IMR-90 (cell line): ENCODE data around the gene ASRGL1. TPM values are rescaled to one million over a fixed set of nuclear protein-coding genes. Genes with fewer than 3 reads are reported as not detected.

Experiments used
- ATAC-seq: fragments of 200-7000 bp; cut with Tn5 transposase; 2 replicates; pipeline ENCODE4 v1.9.1; 2020; ENCODE audit warnings: low read depth, mild to moderate bottlenecking, moderate library complexity
- BruUV-seq: library from RNA; stranded (reverse); fragments of 400-500 nt; replicated peaks from 2 replicates; lab custom pipeline; 2021; lab: Mats Ljungman, UMichigan
- CTCF ChIA-PET: fragments of 300-600 bp; formaldehyde crosslinking; extraction: SDS; loops from one replicate; lab custom pipeline; 2021; ENCODE audit warnings: antibody characterized with exemption; lab: Yijun Ruan, JAX
- POLR2A ChIA-PET: fragments of 300-600 bp; sonication (Branson Sonifier 250); formaldehyde crosslinking; loops from one replicate; lab custom pipeline; 2022; ENCODE audit warnings: antibody characterized with exemption; ENCODE audit not compliant: unreplicated experiment; lab: Charles Lee
- DNase-seq: peaks from one replicate; pipeline ENCODE4 v3.0.0; 2013
- H2AFZ ChIP-seq: replicated peaks from 2 replicates; pipeline ENCODE3; 2013; ENCODE audit warnings: low read length, mild to moderate bottlenecking; ENCODE audit not compliant: poor library complexity
- H2AK5ac ChIP-seq: 2 replicates; pipeline ENCODE4 v1.6.1; 2013; ENCODE audit warnings: low read depth, low read length, inconsistent platforms
- H2AK9ac ChIP-seq: replicated peaks from 2 replicates; pipeline ENCODE3; 2013; ENCODE audit warnings: mild to moderate bottlenecking, low read depth, low read length, moderate library complexity; ENCODE audit not compliant: poor library complexity
- H2BK120ac ChIP-seq: 2 replicates; pipeline ENCODE4 v1.6.1; 2013; ENCODE audit warnings: low read depth, low read length, inconsistent platforms
- H2BK15ac ChIP-seq: 3 replicates; pipeline ENCODE4 v1.6.1; 2013; ENCODE audit warnings: low read depth, low read length, inconsistent platforms
- H2BK20ac ChIP-seq: 2 replicates; pipeline ENCODE4 v1.6.1; 2013; ENCODE audit warnings: low read depth, mild to moderate bottlenecking, inconsistent platforms, low read length, moderate library complexity
- H2BK5ac ChIP-seq: 2 replicates; pipeline ENCODE4 v1.6.1; 2013; ENCODE audit warnings: mild to moderate bottlenecking, low read depth, low read length, inconsistent platforms; ENCODE audit not compliant: poor library complexity, severe bottlenecking
- H3K14ac ChIP-seq: replicated peaks from 2 replicates; pipeline ENCODE4 v1.6.1; 2013; ENCODE audit warnings: low read depth, low read length, inconsistent platforms
- H3K18ac ChIP-seq: 2 replicates; pipeline ENCODE4 v1.6.1; 2013; ENCODE audit warnings: low read depth, low read length, control low read depth
- H3K23ac ChIP-seq: 2 replicates; pipeline ENCODE4 v1.6.1; 2013; ENCODE audit warnings: low read depth, low read length, inconsistent platforms
- H3K27ac ChIP-seq: 2 replicates; pipeline ENCODE4 v1.5.1; 2013; ENCODE audit warnings: mild to moderate bottlenecking, control low read depth, low read length; ENCODE audit not compliant: insufficient read depth
- H3K27me3 ChIP-seq: 2 replicates; pipeline ENCODE4 v1.6.1; 2013; ENCODE audit warnings: low read length; ENCODE audit not compliant: control insufficient read depth, insufficient read depth
- H3K36me3 ChIP-seq: 2 replicates; pipeline ENCODE4 v1.6.1; 2013; ENCODE audit warnings: low read length, mixed read lengths; ENCODE audit not compliant: control insufficient read depth, insufficient read depth
- H3K4ac ChIP-seq: 2 replicates; pipeline ENCODE4 v1.6.1; 2013; ENCODE audit warnings: low read depth, low read length, inconsistent platforms
- H3K4me1 ChIP-seq: 2 replicates; pipeline ENCODE4 v1.6.1; 2013; ENCODE audit warnings: low read length, mixed read lengths; ENCODE audit not compliant: control insufficient read depth, insufficient read depth
- H3K4me2 ChIP-seq: 2 replicates; pipeline ENCODE4 v1.6.1; 2013; ENCODE audit warnings: low read depth, mild to moderate bottlenecking, control low read depth, low read length, moderate library complexity
- H3K4me3 ChIP-seq: 2 replicates; pipeline ENCODE4 v1.5.1; 2013; ENCODE audit warnings: low read depth, mild to moderate bottlenecking, control low read depth, low read length, moderate library complexity; ENCODE audit not compliant: insufficient read depth
- H3K56ac ChIP-seq: 2 replicates; pipeline ENCODE4 v1.6.1; 2013; ENCODE audit warnings: low read length, inconsistent platforms; ENCODE audit not compliant: insufficient read depth; ENCODE audit errors: extremely low read depth
- H3K79me1 ChIP-seq, 2 experiments: 2 replicates each; pipeline ENCODE4 v1.6.1; 2013; ENCODE audit warnings: low read length in 2 of 2, inconsistent platforms in 1 of 2, low read depth in 1 of 2
- H3K9ac ChIP-seq: 2 replicates; pipeline ENCODE4 v1.6.1; 2013; ENCODE audit warnings: low read depth, low read length, control low read depth
- H3K9me1 ChIP-seq: 2 replicates; pipeline ENCODE4 v1.6.1; 2013; ENCODE audit warnings: low read length, inconsistent platforms; ENCODE audit not compliant: insufficient read depth
- H3K9me3 ChIP-seq: 2 replicates; pipeline ENCODE4 v1.6.1; 2013; ENCODE audit warnings: low read length; ENCODE audit not compliant: control insufficient read depth, insufficient read depth
- H4K20me1 ChIP-seq: 2 replicates; pipeline ENCODE4 v1.6.1; 2013; ENCODE audit warnings: low read length, inconsistent platforms; ENCODE audit not compliant: insufficient read depth
- H4K5ac ChIP-seq: 2 replicates; pipeline ENCODE4 v1.6.1; 2013; ENCODE audit warnings: mild to moderate bottlenecking, low read depth, low read length, control low read depth
- H4K8ac ChIP-seq, 2 experiments: 2 replicates each; pipeline ENCODE4 v1.6.1; 2013; ENCODE audit warnings: low read depth in 2 of 2, low read length in 2 of 2, control low read depth in 1 of 2, inconsistent platforms in 1 of 2
- H4K91ac ChIP-seq: 2 replicates; pipeline ENCODE4 v1.6.1; 2013; ENCODE audit warnings: low read depth, low read length, inconsistent platforms; ENCODE audit not compliant: insufficient read depth
- FOS ChIP-seq: fragments of 150-350 bp; IDR thresholded peaks from 2 replicates; pipeline ENCODE4 v1.6.1; 2016; ENCODE audit warnings: low read depth, low read length
- MAZ ChIP-seq: IDR thresholded peaks from 2 replicates; pipeline ENCODE4 v1.6.1; 2012; ENCODE audit warnings: low read depth, mild to moderate bottlenecking, low read length, improper control_type of control experiment, moderate library complexity, borderline replicate concordance
- NFE2L2 ChIP-seq: fragments of 150-350 bp; IDR thresholded peaks from 2 replicates; pipeline ENCODE4 v1.6.1; 2016; ENCODE audit warnings: low read depth, mild to moderate bottlenecking, low read length
- POLR2A ChIP-seq: IDR thresholded peaks from 2 replicates; pipeline ENCODE4 v1.6.1; 2012; ENCODE audit warnings: mild to moderate bottlenecking, low read depth, low read length
- RFX5 ChIP-seq: IDR thresholded peaks from 2 replicates; pipeline ENCODE4 v1.8.0; 2012; ENCODE audit warnings: low read depth, mild to moderate bottlenecking, low read length, moderate library complexity
- WGBS, 2 experiments: methylation state at CpG; one replicate each; pipeline versions ENCODE4 v1.1.5 to v1.1.7; 2013; ENCODE audit warnings: missing lambda C conversion rate in 2 of 2; ENCODE audit not compliant: insufficient read length in 1 of 2; ENCODE audit errors: extremely low coverage in 2 of 2; 5-methylcytosine and 5-hydroxymethylcytosine counted together
- dilution Hi-C: fragments of 300-500 bp; cut with HindIII; formaldehyde crosslinking; loops from one replicate; pipeline ENCODE4 v1.14.3; 2018; ENCODE audit warnings: low sequenced_read_pairs; ENCODE audit not compliant: unreplicated experiment
- in situ Hi-C: fragments of 300-500 bp; cut with MboI; formaldehyde crosslinking; loops from 3 replicates; pipeline ENCODE4 v1.14.3; 2019; ENCODE audit warnings: low sequenced_read_pairs, inconsistent platforms, mixed read lengths
- intact Hi-C: fragments of 100-400 bp; cut with micrococcal nuclease; formaldehyde crosslinking; loops from 2 replicates; pipeline ENCODE4 v1.10.0; 2022
- polyA plus RNA-seq, 3 experiments: library from polyadenylated mRNA; depleted of rRNA; stranded (reverse); fragments of >200 nt; gene quantifications; 2 replicates each; pipeline ENCODE4 v1.2.3, GENCODE V29; 2012; ENCODE audit warnings: low replicate concordance in 1 of 3
- total RNA-seq: library from RNA; depleted of rRNA; stranded (reverse); fragments of >200 nt; gene quantifications from 2 replicates; pipeline ENCODE4 v1.2.3, GENCODE V29; 2012

Gene ASRGL1
- total and polyA plus RNA-seq, 2 of the 4 experiments (the other 2 are of a cell fraction) = 0.72 TPM; not detected in 1

- Histone ChIP-seq H2BK15ac (peak overlapping the region; percentile 65; the same call in 2 of the 3 replicates), H4K5ac (peak overlapping the region; percentile 72), H3K9me1 (no peaks in the 10 kb centered on the region), H3K27me3 (no peaks in the 10 kb centered on the region), H2AK9ac (peak overlapping the region; percentile 90), H3K14ac (peak overlapping the region; percentile 61; the same call in 1 of the 2 replicates), H2AK5ac (peak overlapping the region; percentile 49), H4K91ac (0 out of 2 replicates have a peak overlapping the region, but pooled peaks have one; percentile 27), H3K56ac (0 out of 2 replicates have a peak overlapping the region, but pooled peaks have one; percentile 3), H3K27ac (peak overlapping the region; percentile 28; the same call in 1 of the 2 replicates), H3K4me2 (no peak overlapping the region; the same call in 1 of the 2 replicates), H4K8ac (peak overlapping the region; percentile 6 to 78; a peak in 2 of 4 replicates), H3K79me1 (no peaks in the 10 kb centered on the region), H3K9ac (peak overlapping the region; percentile 11; the same call in 1 of the 2 replicates), H3K4ac (peak overlapping the region; percentile 69), H3K9me3 (no peaks in the 10 kb centered on the region), H3K18ac (peak overlapping the region; percentile 72; the same call in 1 of the 2 replicates), H3K36me3 (no peaks in the 10 kb centered on the region), H3K4me3 (no peak overlapping the region), H3K23ac (peak overlapping the region; percentile 58; the same call in 1 of the 2 replicates), H4K20me1 (no peaks in the 10 kb centered on the region), H3K4me1 (peaks cover 17% of the 10 kb centered on the region), H2BK20ac (no peak overlapping the region), H2AFZ (peak overlapping the region; percentile 86), H2BK5ac (no peak overlapping the region), H2BK120ac (peak overlapping the region; percentile 83)
- TF ChIP-seq MAZ (peak; percentile 51; the same call in 1 of the 2 replicates), RFX5 (no peak), POLR2A (no peak), NFE2L2 (no peak), FOS (no peak)
- ATAC-seq (peak; percentile 95), DNase-seq (peak; percentile 74)
- no TSS peak for BruUV-seq
- ChIA-PET CTCF (interaction anchor here (1.0 to 2.2 kb wide), 4 partner anchors 24 to 160 kb away, joined by 3 to 9 read pairs (median 8); no protein-coding TSS in a partner anchor), POLR2A (interaction anchor here (0.6 kb wide), 1 partner anchor 173 kb away, joined by 3 read pairs; no protein-coding TSS in a partner anchor)
- WGBS, 2 experiments = 17% methylated on average over 3 of the region's 9 CpGs; no CpG with 5 or more reads in 1 of the 2 experiments
- in situ Hi-C loops (no loop called here), intact Hi-C loops (no loop called here), dilution Hi-C loops (no loop called here)
These were observed 63.5 kb downstream of the ASRGL1 start for GRCh38 chr11:62400760-62401159.
